ENCODE results near the gene AUTS2. TPM values are rescaled to one million over a fixed set of nuclear protein-coding genes. Genes with fewer than 3 reads are reported as not detected.

Gene AUTS2
- polyA plus RNA-seq, 3 donors, result 0.08 to 0.35 TPM; not detected in 1

- Histone ChIP-seq H3K79me2 (ENCODE audit: insufficient read depth, low read length) (no peaks in the 10 kb centered on the region), H4K20me1 (ENCODE audit: insufficient read depth, low read length) (no peaks in the 10 kb centered on the region), H3K4me2 (replicated peaks; ENCODE audit: extremely low read depth, low read length, poor library complexity, severe bottlenecking) (no peak overlapping the region), H3K4me1 (ENCODE audit: control insufficient read depth in 1 of 2, insufficient read depth in 2 of 2, low read length in 2 of 2) (no peaks in the 10 kb centered on the region), H3K9ac (ENCODE audit: insufficient read depth, low read length, poor library complexity, severe bottlenecking) (no peak overlapping the region), H3K9me3 (replicated peaks in 1 of 2; ENCODE audit: control insufficient read depth in 1 of 2, insufficient read depth in 1 of 2, low read length in 2 of 2) (no peaks in the 10 kb centered on the region), H3K27ac (ENCODE audit: low read depth in 1 of 2, low read length in 2 of 2) (no peak overlapping the region), H3K36me3 (replicated peaks in 1 of 2; ENCODE audit: control insufficient read depth in 1 of 2, insufficient read depth in 2 of 2, low read length in 2 of 2) (no peaks in the 10 kb centered on the region), H3K4me3 (replicated peaks in 1 of 3; ENCODE audit: low read depth in 2 of 3, low read length in 3 of 3) (no peak overlapping the region), H2AFZ (ENCODE audit: insufficient read depth, low read depth, low read length, poor library complexity, severe bottlenecking) (no peak overlapping the region), H3K27me3 (ENCODE audit: control insufficient read depth in 2 of 2, insufficient read depth in 2 of 2, low read length in 2 of 2) (no peaks in the 10 kb centered on the region)
- no peak for TF ChIP-seq CTCF (IDR thresholded peaks at IDR 0.05)
- WGBS (ENCODE audit: insufficient coverage), result no CpG with 5 or more reads among the region's 7 CpGs
- Mint-ChIP-seq H3K4me3 (no peak overlapping the region), H3K27me3 (ENCODE audit: low read depth in 3 of 3) (no peaks in the 10 kb centered on the region), H3K36me3 (no peaks in the 10 kb centered on the region), H3K9me3 (peaks cover 0 to 7% (median 3%) of the 10 kb centered on the region in 7 donors), H3K27ac (peak overlapping the region in 1 of 7 donors; percentile 27), H3K4me1 (no peaks in the 10 kb centered on the region)
- no peak for DNase-seq
- intact Hi-C loops (cut with micrococcal nuclease), result no loop called here
Measured at GRCh38 chr7:70377957-70378356, 779.7 kb downstream of the AUTS2 start.

DNA sequence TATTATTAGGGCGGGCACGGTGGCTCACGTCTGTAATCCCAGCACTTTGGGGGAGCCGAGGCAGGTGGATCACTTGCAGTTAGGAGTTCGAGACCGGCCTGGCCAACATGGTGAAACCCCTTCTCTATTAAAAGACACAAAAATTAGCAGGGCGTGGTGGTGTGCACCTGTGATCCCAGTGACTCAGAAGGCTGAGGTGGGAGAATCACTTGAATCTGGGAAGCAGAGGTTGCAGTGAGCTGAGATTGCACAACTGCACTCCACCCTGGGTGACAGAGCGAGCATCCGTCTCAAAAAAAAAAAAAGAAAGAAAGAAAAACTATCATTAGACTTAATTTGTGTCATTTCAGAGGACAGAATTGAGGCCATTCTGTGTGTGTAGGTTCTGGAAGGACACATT lies 780.9 kb downstream of the AUTS2 start:
- Mint-ChIP-seq H3K36me3 (no peaks in the 10 kb centered on the region), H3K27me3 (ENCODE audit: low read depth in 3 of 3) (no peaks in the 10 kb centered on the region), H3K4me1 (no peaks in the 10 kb centered on the region), H3K27ac (no peak overlapping the region), H3K4me3 (no peak overlapping the region), H3K9me3 (peaks cover 0 to 7% (median 3%) of the 10 kb centered on the region in 7 donors)
- intact Hi-C loops (cut with micrococcal nuclease), result no loop called here
- H3K9me3 ChIP-seq (replicated peaks in 1 of 2; ENCODE audit: control insufficient read depth in 1 of 2, insufficient read depth in 1 of 2, low read length in 2 of 2), result no peaks in the 10 kb centered on the region
- H3K4me1 ChIP-seq (ENCODE audit: control insufficient read depth in 1 of 2, insufficient read depth in 2 of 2, low read length in 2 of 2), result no peaks in the 10 kb centered on the region
- H3K4me3 ChIP-seq (replicated peaks in 1 of 3; ENCODE audit: low read depth in 2 of 3, low read length in 3 of 3), result no peak overlapping the region
- no peak overlapping the region for H2AFZ ChIP-seq (ENCODE audit: insufficient read depth, low read depth, low read length, poor library complexity, severe bottlenecking)
- H3K27ac ChIP-seq (ENCODE audit: low read depth in 1 of 2, low read length in 2 of 2), result no peak overlapping the region
- H3K9ac ChIP-seq (ENCODE audit: insufficient read depth, low read length, poor library complexity, severe bottlenecking), result no peak overlapping the region
- H3K79me2 ChIP-seq (ENCODE audit: insufficient read depth, low read length), result no peaks in the 10 kb centered on the region
- no peaks in the 10 kb centered on the region for H3K36me3 ChIP-seq (replicated peaks in 1 of 2; ENCODE audit: control insufficient read depth in 1 of 2, insufficient read depth in 2 of 2, low read length in 2 of 2)
- no peak for TF ChIP-seq CTCF (IDR thresholded peaks at IDR 0.05)
- 100% methylated on average over 1 of the region's 9 CpGs for WGBS (ENCODE audit: insufficient coverage)
- no peak overlapping the region for H3K4me2 ChIP-seq (replicated peaks; ENCODE audit: extremely low read depth, low read length, poor library complexity, severe bottlenecking)
- H3K27me3 ChIP-seq (ENCODE audit: control insufficient read depth in 2 of 2, insufficient read depth in 2 of 2, low read length in 2 of 2), result no peaks in the 10 kb centered on the region
- DNase-seq, result no peak
- no peaks in the 10 kb centered on the region for H4K20me1 ChIP-seq (ENCODE audit: insufficient read depth, low read length)

All from CD14-positive monocyte (primary cell).